GM12891 (cell line): ENCODE data around the gene CCDC142.
"Not testable (repeated sequence)": the region's sequence is repeated elsewhere in the genome, so short reads cannot be mapped to it uniquely, and the experiment has no call there.

ENCODE experiments used
- POLR2A ChIP-seq: IDR thresholded peaks from 2 replicates; pipeline ENCODE4 v1.6.1; 2011; ENCODE audit warnings: low read depth, low read length, control low read depth
- POLR2AphosphoS5 ChIP-seq: IDR thresholded peaks from 2 replicates; pipeline ENCODE4 v1.6.1; 2011; ENCODE audit warnings: low read depth, low read length, control low read depth
- TAF1 ChIP-seq: IDR thresholded peaks from 2 replicates; pipeline ENCODE4 v1.6.1; 2011; ENCODE audit warnings: low read depth, low read length, control low read depth

DNA sequence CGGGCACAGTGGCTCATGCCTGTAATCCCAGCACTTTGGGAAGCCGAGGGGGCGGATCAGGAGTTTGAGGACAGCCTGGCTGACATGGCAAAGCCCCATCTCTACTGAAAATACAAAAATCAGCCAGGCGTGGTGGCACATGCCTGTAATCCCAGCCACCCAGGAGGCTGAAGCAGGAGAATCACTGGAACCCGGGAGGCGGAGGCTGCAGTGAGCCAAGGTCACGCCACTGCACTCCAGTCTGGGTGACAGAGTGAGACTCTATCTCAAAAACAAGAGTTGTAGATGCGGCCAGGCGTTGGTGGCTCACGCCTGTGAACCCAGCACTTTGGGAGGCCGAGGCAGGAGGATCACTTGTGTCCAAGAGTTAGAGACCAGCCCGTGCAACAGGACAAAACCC, 12.1 kb downstream of the CCDC142 start:
- not testable (repeated sequence) for TF ChIP-seq TAF1, POLR2AphosphoS5, POLR2A
